Brain microvascular endothelial cell (primary cell): ENCODE measurements around the gene ADAMTS4.

ENCODE experiments used
- DNase-seq: peaks from one replicate; pipeline ENCODE4 v3.0.0-alpha.2; 2020
- H3K27ac ChIP-seq: fragments of 250-450 bp; sonication (Bioruptor Pico); 2 replicates; pipeline ENCODE4 v1.5.1; 2020; ENCODE audit warnings: mild to moderate bottlenecking, moderate library complexity
- H3K27me3 ChIP-seq: fragments of 250-450 bp; sonication (Bioruptor Pico); replicated peaks from 2 replicates; pipeline ENCODE4 v1.5.1; 2020; ENCODE audit warnings: mild to moderate bottlenecking
- H3K36me3 ChIP-seq: fragments of 250-450 bp; sonication (Bioruptor Pico); replicated peaks from 2 replicates; pipeline ENCODE4 v1.5.1; 2020; ENCODE audit warnings: mild to moderate bottlenecking
- H3K4me3 ChIP-seq: 2 replicates; pipeline ENCODE4 v1.5.1; 2011; ENCODE audit warnings: low read depth, mild to moderate bottlenecking, control low read depth, low read length, moderate library complexity
- in situ Hi-C: cut with HindIII; loops from 2 replicates; pipeline ENCODE4 v1.10.0; 2017; ENCODE audit warnings: low sequenced_read_pairs, low pct_ligation_motif_present
- TF ChIP-seq, protein P1 (sequence below): IDR thresholded peaks from 2 replicates; pipeline ENCODE4 v1.5.1; 2011; ENCODE audit warnings: low read depth, mild to moderate bottlenecking, moderate library complexity, low read length, control low read depth, inconsistent platforms; ENCODE audit errors: missing control alignments

Gene ADAMTS4

DNA sequence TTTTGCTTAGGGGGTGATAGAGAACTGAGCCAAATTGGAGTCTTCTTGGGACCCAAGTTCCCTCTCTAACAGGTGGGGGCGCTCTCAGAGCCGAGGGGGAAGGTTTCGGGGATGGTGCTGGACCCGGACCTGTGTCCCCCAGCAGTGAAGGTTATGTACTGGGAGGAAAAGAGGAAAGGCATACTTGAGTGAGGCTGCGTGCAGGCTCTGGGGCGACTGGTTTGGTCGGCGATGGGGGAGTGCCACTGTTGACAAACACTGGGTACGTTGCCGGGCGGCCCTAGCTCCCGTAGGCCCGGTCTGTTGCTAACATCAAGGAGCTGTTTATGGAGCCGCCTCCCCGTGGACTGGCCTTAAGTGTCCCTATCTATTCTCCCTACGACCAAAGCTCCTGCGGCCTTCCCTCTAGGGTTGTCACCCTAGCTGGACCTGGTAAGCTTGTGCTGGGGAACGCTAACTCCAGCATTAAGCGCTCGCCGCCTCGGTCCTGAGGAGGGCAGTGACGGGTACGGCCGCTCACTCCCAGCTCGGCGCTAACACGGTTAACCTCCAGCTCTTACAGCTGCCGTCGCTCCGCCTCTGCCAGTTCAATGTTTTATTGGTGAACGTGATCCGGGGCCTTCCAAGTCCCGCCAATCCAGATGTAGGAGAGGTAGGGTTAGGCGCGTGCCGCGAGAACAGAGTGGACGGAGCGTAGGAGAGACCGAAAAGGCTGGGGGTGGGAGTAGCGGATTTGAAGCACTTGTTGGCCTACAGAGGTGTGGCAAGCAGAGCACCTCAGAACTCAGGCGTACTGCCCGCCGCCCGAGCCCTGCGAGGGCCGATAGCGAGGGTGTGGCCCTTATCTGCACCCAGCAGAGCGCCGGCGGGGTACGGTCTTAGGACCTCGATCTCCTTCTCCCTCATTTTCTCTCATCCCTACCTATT, 32.8 kb downstream of the ADAMTS4 start, which contains the start of gene PPOX:
PPOX (plus strand) TSS at position 685 of the 927 bp plus-strand sequence. CDS start 422 bp downstream, outside the sequence.
- H3K27ac ChIP-seq, result peak within 1 kb of the TSS; percentile 94
- in situ Hi-C loops, result no loop called here
- TF ChIP-seq, protein P1, sequence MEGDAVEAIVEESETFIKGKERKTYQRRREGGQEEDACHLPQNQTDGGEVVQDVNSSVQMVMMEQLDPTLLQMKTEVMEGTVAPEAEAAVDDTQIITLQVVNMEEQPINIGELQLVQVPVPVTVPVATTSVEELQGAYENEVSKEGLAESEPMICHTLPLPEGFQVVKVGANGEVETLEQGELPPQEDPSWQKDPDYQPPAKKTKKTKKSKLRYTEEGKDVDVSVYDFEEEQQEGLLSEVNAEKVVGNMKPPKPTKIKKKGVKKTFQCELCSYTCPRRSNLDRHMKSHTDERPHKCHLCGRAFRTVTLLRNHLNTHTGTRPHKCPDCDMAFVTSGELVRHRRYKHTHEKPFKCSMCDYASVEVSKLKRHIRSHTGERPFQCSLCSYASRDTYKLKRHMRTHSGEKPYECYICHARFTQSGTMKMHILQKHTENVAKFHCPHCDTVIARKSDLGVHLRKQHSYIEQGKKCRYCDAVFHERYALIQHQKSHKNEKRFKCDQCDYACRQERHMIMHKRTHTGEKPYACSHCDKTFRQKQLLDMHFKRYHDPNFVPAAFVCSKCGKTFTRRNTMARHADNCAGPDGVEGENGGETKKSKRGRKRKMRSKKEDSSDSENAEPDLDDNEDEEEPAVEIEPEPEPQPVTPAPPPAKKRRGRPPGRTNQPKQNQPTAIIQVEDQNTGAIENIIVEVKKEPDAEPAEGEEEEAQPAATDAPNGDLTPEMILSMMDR, result peak; percentile 73
- peak within 1 kb of the TSS; percentile 79 for H3K4me3 ChIP-seq
- peak; percentile 99 for DNase-seq
- no peaks in the 10 kb centered on the region for H3K27me3 ChIP-seq
- peaks cover 21% of the 10 kb centered on the region for H3K36me3 ChIP-seq

DNA sequence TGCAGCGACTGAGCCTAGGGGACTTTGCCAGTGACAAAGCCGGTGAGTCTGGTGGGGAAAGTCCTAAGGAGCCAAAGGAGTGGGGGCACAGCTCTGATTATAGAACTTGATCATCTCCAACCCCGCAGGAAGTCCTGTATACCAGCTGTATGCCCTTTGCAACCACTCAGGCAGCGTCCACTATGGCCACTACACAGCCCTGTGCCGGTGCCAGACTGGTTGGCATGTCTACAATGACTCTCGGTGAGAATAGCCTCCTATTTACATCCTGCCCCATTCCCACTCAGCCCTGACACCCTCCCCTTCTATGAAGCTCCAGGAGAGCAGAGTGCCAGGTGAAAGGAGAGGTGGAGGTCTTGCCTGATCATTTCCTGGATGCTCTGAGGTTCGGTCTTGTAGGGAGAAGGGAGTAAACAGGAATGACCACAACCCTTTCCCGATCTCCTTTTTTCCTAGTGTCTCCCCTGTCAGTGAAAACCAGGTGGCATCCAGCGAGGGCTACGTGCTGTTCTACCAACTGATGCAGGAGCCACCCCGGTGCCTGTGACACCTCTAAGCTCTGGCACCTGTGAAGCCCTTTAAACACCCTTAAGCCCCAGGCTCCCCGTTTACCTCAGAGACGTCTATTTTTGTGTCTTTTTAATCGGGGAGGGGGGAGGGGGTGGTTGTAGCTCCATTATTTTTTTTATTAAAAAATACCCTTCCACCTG, 33.8 kb downstream of the ADAMTS4 start:
- DNase-seq, result no peak
- Histone ChIP-seq H3K4me3 (no peak overlapping the region), H3K36me3 (peaks cover 16% of the 10 kb centered on the region), H3K27ac (peak overlapping the region; percentile 94), H3K27me3 (no peaks in the 10 kb centered on the region)
- TF ChIP-seq, protein P1, result no peak
- in situ Hi-C loops, result no loop called here

DNA sequence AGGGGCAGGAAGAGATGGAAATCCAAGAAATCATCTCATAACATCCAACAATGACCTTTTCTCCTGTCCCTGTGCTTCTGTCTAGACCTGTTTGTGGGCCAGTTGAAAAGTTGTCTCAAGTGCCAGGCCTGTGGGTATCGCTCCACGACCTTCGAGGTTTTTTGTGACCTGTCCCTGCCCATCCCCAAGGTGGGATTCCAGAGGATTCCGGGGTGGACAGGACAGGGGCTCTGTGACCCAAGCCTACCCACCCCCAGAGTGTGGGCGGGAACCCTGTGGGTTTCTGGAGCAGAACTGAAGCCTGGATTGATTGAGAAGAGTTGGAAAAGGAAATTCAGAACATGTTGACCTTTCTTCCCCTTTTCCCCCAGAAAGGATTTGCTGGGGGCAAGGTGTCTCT, 35.1 kb downstream of the ADAMTS4 start:
- no peak overlapping the region for H3K27ac ChIP-seq
- DNase-seq, result no peak
- in situ Hi-C loops, result no loop called here
- H3K4me3 ChIP-seq, result no peak overlapping the region
- TF ChIP-seq, protein P1, result no peak
- H3K36me3 ChIP-seq, result peaks cover 10% of the 10 kb centered on the region
- no peaks in the 10 kb centered on the region for H3K27me3 ChIP-seq

DNA sequence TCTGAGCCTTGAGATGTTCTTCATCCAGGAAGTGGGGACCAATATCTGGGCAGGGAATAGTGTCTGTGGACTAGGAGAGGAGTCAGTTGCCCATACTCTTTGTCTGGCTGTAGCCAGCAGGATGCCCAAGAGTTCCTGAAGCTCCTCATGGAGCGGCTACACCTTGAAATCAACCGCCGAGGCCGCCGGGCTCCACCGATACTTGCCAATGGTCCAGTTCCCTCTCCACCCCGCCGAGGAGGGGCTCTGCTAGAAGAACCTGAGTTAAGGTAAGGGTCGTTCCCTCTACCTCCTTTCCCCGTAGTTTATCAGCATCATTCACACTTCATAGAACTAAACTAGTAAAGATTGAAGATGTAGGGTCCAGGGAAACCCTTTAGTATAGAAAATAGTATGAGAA, 36.0 kb downstream of the ADAMTS4 start:
- Histone ChIP-seq H3K27me3 (no peaks in the 10 kb centered on the region), H3K36me3 (peaks cover 6% of the 10 kb centered on the region), H3K4me3 (no peak overlapping the region), H3K27ac (no peak overlapping the region)
- DNase-seq, result no peak
- in situ Hi-C loops, result no loop called here
- TF ChIP-seq, protein P1, result no peak

DNA sequence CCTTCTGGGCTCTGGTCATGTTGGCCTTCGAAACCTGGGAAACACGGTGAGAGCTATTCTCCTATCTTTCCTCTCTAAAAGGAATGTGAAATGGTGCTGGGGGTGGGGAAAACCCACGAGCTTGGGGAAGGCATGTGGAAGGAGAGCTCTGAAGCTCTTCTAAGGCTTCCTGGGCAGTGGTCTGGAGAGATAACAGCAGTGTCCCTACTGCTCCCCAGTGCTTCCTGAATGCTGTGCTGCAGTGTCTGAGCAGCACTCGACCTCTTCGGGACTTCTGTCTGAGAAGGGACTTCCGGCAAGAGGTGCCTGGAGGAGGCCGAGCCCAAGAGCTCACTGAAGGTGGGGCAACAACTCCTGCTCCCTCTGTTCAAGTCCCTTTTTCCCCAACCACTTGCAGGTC, 36.8 kb downstream of the ADAMTS4 start:
- Histone ChIP-seq H3K27me3 (no peaks in the 10 kb centered on the region), H3K4me3 (no peak overlapping the region), H3K27ac (no peak overlapping the region), H3K36me3 (peaks cover 5% of the 10 kb centered on the region)
- TF ChIP-seq, protein P1, result no peak
- no peak for DNase-seq
- in situ Hi-C loops, result no loop called here
